ENCODE results near the gene QRICH2.
"Not testable (repeated sequence)": the region's sequence is repeated elsewhere in the genome, so short reads cannot be mapped to it uniquely, and the experiment has no call there.

QRICH2 gene, protein sequence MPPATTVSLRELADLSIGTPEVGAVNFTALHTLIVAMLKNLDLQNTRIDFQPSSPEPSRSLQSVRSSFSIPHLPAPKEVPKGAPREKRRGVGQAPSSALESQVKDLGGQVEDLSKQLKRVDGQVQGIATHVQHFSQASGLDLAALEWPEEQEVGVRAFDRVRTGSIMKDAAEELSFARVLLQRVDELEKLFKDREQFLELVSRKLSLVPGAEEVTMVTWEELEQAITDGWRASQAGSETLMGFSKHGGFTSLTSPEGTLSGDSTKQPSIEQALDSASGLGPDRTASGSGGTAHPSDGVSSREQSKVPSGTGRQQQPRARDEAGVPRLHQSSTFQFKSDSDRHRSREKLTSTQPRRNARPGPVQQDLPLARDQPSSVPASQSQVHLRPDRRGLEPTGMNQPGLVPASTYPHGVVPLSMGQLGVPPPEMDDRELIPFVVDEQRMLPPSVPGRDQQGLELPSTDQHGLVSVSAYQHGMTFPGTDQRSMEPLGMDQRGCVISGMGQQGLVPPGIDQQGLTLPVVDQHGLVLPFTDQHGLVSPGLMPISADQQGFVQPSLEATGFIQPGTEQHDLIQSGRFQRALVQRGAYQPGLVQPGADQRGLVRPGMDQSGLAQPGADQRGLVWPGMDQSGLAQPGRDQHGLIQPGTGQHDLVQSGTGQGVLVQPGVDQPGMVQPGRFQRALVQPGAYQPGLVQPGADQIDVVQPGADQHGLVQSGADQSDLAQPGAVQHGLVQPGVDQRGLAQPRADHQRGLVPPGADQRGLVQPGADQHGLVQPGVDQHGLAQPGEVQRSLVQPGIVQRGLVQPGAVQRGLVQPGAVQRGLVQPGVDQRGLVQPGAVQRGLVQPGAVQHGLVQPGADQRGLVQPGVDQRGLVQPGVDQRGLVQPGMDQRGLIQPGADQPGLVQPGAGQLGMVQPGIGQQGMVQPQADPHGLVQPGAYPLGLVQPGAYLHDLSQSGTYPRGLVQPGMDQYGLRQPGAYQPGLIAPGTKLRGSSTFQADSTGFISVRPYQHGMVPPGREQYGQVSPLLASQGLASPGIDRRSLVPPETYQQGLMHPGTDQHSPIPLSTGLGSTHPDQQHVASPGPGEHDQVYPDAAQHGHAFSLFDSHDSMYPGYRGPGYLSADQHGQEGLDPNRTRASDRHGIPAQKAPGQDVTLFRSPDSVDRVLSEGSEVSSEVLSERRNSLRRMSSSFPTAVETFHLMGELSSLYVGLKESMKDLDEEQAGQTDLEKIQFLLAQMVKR (N-terminal part only)

DNA sequence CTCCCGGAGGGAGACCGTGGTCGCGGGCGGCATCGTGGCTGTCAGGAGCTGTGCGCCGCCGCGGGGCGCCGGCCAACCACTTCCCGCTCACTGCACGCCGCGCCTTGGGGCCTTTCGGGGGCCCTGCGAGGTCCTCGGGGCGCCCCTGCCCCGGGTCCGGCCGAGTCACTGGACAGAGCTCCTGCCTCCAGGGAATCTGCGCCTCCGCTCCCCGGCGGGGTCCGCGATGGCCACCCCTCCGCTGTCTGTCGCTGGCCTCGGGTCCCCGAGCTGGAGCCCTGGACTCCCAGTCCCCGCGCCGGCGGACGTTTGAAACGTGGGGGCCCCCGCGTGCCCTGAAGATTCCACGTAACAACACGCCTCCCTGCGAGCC lies at the start of gene QRICH2:
Gene QRICH2, minus strand, starts transcription at position 311 of the 373 bp plus-strand sequence. Its CDS starts 278 bp downstream, at position 33.
- FAIRE-seq, result no peak

DNA sequence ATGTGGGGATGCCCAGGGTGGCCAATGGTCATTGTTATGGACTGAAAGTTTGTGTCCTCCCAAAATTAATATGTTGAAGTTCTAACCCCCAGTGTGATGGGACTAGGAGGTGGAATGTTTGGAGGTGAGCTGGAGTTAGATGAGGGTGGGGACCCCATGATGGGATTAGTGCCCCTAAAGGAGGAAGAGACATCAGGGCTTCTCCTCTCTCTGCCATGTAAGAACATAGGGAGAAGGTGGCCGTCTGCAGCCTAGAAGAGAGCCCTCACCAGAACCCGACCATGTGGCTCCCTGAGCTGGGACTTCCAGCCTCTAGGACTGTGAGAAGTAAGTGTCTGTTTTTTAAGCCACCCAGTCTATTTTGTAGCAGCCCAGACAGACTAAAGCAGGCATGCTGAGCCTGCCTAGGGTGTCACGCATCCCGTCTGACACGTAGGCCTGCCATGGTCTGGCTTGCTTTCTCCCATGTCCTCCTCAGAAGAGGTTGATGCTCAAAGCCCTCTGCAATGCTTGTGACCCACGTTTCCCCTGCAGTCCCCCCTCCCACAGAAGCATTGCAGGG lies 49.6 kb upstream of the QRICH2 start:
- no peak for FAIRE-seq
- DNase-seq (ENCODE audit: insufficient read length, low spot score), result no peak

More for the DNA sequence above, at the start of gene QRICH2:
- no peak for DNase-seq (ENCODE audit: insufficient read length, low spot score)

DNA sequence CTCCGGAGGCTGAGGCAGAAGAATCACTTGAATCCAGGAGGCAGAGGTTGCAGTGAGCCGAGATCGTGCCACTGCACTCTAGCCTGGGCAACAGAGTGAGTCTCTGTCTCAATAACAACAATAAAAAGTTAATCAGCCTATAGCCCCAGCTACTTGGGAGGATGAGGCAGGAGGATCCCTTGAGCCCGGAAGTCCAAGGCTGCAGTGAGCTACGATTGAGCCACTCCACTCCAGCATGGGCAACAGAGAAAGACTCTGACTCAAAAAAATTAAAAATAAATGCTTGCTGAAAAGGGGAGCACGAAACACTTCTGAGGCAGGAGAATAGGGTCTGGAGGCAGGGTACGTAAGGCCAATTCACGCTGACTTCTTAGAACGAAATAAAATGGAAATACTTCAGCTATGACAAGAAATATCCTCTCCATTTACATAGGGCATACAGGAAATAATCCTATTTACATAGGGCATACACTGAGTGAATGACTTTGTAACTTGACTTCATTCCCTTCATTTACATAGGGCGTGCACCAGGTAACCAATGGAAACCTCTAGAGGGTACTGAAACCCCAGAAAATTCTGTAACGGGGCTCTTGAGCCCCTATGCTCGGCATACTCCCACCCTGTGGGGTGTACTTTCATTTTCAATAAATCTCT lies 48.9 kb upstream of the QRICH2 start:
- FAIRE-seq (no peak), DNase-seq (ENCODE audit: insufficient read length, low spot score) (no peak)

DNA sequence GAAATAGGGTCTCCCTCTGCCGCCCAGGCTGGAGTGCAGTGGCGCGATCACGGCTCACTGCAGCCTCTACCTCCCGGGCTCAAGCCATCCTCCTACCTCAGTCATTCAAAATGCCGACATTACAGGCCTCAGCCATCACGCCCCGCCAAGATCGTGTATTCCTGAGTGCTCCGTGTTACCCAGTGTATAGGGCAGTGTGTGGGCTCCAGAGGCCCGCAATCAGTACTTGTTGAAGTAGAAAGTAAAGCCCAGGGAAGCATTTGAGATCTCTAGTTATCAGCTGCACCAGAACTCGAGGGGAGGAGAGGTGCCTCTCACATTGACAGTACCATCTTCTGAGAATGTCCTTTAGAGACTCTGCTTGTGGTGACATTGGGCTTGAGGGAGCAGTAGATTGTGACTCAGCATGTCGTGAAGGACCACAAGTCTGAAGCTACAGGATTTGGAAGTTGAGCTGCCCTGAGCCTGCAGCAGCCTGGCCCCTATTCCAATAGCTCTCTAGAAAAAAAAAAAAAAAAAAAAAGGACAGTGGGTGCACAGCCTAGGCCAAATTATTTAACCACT lies 46.8 kb upstream of the QRICH2 start:
- FAIRE-seq, result no peak
- DNase-seq (ENCODE audit: insufficient read length, low spot score), result no peak

DNA sequence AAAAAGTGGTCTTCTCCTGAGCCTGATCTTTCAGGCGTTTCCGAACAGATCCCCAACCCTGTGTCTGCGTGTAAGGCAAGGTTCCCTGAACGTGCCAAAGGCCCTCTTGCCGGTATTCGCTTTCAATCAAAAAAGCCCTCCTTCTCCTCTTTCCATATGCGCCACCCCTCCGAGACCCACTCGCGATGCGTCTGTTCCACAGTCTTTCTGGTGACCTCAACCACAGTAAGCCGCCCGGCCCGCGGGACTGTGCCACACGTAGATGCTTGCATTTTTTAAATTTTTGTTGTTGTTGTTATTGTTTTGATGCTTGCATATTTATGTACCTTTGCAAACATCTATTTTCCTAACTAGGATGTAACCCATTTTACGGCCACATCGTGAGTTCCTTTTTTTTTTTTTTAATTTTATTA lies 46.2 kb upstream of the QRICH2 start:
- DNase-seq (ENCODE audit: insufficient read length, low spot score) (no peak), FAIRE-seq (no peak)

DNA sequence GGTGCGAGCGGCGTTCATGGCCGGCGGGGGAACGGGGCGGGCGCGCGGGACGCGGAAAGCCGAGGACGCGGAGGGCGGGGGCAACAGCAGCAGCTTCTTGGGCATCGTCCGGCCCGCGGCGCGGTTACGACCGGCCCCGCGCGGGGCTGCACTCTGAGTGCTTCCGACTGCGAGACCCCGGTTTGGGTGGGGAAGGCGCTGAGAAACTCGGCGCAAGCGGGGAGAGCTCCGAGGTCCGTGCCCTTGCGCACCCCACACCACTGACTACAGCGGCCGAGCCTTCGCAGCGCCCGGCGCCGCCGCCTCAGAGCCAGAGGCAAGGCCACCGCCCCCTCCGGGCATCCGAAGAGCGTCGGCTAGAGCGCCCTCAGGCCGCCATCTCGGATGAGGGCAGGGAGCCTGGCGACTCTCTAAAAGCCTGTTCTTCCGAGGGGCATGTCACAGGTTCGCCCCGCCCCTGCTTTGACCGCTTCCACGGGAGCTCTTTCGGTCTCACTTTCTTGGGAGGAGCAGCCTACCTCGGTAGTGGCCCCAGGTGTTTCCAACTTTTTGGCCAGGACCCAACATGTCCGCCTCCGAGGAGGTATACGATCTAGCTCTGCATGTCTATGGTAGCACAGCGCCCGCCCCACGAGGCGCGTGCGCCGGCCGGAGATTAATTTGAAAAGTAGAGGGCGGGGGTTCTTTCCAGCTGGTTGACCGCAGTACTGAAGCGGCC lies 45.7 kb upstream of the QRICH2 start, which contains the start of gene PRPSAP1:
Gene PRPSAP1, minus strand, starts transcription at position 318 of the 718 bp plus-strand sequence. Its CDS starts 213 bp downstream, at position 105.
- FAIRE-seq, result peak; percentile 78

DNA sequence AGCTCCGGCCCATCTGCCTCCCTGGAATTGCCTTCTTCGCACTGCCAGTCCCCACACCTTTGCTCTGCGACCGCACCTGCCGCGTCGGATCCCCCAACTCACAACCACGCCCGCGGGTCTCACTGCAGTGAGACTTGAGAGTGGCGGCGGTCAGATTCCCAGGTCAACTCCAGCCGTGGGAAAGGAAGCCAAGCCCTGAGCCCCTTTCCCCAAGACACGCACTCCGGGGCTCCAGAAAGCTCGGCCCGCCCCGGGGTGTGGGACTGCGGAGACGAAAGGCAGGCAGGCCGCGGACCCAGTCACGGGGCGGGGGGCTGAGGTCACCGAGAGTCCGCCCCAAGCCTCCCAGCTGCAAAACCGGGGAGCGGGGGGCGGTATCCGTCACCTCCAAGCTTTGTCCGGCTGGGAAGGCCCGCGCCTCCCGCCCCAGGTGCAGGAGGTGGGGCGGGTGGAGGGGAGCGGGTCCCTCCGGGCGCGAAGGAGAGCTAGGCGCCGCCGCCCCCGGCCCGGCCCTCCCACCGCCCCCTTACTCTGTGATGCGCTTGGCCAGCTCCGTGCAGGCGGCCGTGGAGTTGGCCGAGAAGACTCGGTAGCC lies 45.0 kb upstream of the QRICH2 start:
- DNase-seq (ENCODE audit: insufficient read length, low spot score), result peak; percentile 56
- no peak for FAIRE-seq

More for the DNA sequence above, 45.7 kb upstream of the QRICH2 start, which contains the start of gene PRPSAP1:
- DNase-seq (ENCODE audit: insufficient read length, low spot score), result peak; percentile 97

DNA sequence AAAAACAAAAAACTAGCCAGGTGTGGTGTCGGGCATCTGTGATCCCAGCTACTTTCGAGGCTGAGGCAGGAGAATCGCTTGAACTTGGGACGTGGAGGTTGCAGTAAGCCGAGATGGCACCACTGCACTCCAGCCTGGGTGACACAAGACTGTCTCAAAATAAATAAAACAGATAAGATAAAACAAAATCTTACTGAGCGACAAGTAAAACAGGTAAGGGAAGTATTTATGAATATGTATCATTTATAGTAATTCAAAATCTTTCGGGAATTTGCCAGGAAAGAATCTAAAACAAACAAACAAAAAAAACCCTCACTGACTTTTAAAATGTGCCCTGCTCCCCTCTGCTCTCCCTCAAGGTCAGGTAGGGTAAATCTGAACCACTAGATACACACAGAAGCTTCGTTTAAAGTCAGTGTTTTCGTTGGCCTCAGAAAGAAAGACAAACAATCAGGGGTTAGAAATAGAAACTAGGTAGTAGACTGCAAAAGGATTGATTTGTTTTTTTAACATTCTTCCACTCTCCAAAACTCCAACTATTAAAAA lies 43.5 kb upstream of the QRICH2 start:
- FAIRE-seq, result no peak

DNA sequence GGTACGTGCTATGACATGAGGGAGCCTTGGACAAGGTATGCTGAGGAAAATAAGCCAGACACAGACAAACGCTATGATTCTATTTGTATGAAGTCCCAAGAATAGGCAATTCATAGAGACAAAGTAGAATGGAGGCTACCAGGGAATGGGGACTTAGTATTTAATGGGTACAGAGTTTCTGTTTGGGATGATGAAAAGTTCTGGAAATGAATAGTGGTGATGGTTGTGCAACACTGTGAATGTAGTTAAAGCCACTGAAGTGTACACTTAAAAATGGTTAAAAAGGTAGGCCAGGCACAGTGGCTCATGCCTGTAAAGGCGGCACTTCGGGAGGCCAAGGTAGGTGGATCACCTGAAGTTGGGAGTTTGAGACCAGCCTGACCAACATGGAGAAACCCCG lies 42.4 kb upstream of the QRICH2 start:
- FAIRE-seq (no peak), DNase-seq (ENCODE audit: insufficient read length, low spot score) (no peak)

More for the DNA sequence above, 43.5 kb upstream of the QRICH2 start:
- DNase-seq (ENCODE audit: insufficient read length, low spot score), result no peak

DNA sequence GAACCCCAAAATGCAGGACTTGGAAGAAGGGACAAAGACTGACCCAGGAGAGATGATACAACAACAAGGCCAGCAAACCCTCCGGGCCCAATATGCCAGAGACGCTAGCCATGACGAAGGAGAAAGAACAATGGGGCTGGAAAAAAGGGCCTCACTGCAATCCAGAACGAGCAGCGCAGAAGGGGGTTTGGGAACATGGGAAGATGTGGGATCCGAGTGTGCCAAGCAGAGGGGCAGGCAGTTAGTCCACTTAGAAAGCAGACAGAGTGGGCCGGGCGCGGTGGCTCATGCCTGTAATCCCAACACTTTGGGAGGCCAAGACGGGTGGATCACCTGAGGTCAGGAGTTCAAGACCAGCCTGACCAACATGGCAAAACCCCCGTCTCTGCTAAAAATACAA lies 38.9 kb upstream of the QRICH2 start:
- DNase-seq (ENCODE audit: insufficient read length, low spot score); FAIRE-seq: not testable (repeated sequence)

DNA sequence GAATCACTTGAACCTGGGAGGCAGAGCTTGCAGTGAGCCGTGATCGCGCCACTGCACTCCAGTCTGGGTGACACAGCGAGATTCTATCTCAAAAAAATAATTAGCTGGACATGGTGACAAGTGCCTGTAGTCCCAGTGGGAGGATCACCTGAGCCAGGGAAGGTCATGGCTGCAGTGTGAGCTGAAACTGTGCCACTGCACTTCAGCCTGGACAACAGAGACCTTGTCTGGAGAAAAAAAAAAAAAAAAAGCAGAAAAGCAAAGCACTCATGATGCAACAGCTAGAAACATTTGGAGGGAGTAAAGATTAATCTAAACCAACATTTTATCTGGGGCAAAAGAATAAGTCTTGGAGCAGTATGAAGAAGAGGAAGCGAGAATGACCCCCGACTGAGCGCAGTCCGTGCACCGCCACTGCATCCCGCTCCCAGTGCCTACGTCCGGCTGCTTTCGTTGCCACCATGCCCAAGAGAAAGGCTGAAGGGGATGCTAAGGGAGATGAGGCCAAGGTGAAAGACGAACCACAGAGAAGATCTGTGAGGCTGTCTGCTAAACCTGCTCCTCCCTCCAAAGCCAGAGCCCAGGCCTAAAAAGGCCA lies 37.4 kb upstream of the QRICH2 start:
- no peak for DNase-seq (ENCODE audit: insufficient read length, low spot score)
- FAIRE-seq, result no peak

DNA sequence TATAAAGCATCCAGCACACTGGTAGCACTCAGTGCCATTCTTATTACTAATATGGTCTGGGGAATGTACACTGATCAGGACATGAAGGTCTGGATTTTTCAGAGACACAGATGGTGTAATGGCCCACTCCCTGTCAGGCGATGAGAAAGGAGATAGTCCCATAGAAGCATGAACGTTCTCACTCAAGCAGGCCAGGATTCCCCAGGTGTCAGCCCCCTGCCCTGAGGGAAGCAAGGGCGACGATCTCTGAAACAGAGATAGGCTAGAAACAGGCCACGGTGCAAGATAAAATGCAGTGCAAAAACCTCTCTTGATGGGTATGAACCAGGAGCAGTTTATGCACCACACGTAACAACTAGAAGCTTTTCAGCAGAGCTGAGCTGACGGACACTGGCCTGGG lies 35.0 kb upstream of the QRICH2 start:
- no peak for FAIRE-seq
- no peak for DNase-seq (ENCODE audit: insufficient read length, low spot score)

DNA sequence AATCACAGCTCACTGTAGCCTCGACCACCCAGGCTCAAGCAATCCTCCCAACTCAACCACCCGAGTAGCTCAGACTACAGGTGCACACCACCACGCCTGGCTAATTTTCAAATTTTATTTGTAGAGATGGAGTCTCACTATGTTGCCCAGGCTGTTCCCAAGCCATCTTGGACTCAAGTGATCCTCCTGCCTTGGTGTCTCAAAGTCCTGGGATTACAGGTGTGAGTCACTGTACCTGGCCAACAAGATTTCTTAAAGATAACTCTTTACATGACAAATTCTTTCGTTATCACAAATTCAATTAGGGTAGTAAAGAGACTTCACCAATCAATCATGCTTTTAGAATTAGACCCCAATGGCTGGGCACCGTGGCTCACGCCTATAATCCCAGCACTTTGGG lies 33.2 kb upstream of the QRICH2 start:
- FAIRE-seq (no peak), DNase-seq (ENCODE audit: insufficient read length, low spot score) (no peak)

DNA sequence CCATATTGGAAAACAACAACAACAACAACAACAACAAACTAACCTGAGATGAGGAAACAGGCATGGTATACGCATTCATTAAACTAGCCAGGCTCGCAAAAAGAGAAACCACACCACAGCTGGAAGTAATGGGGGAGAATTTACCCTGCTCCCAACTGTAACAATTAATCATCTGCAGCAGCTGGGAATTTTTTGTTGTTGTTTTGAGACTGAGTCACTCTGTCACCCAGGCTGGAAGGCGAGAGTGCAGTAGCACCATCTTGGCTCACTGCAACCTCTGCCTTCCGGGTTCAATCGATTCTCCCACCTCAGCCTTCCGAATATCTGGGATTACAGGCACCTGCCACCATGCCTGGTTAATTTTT lies 29.3 kb upstream of the QRICH2 start:
- DNase-seq (ENCODE audit: insufficient read length, low spot score) (no peak), FAIRE-seq (no peak)

DNA sequence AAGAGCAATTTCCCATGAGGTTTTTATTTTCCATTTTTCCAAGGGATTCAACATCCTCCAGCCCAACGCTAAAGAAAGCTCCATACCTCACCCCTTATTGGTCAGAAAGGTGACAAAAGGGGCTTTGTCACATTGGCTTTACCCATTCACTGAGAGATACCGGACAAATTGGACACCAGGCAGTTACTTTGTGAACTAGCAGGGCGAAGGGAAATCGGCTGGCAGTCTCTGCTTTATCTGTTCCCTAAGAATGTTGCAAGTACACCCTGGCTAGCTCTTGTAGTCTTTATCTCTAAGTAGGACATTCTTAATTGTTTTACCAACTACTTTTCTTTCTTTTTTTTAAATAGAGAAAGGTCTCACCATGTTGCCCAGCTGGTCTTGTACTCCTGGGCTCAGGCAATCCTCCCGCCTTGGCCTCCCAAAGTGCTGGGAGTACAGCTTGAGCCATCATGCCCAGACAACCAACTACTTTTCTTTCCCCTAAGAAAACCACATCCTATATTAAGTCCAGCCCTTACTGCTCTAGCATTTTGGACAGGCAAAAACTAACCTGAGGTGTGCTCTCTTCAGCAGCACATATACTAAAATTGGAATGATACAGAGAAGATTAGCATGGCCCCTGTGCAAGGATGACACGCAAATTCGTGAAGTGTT lies 28.8 kb upstream of the QRICH2 start:
- FAIRE-seq, result no peak
- no peak for DNase-seq (ENCODE audit: insufficient read length, low spot score)

DNA sequence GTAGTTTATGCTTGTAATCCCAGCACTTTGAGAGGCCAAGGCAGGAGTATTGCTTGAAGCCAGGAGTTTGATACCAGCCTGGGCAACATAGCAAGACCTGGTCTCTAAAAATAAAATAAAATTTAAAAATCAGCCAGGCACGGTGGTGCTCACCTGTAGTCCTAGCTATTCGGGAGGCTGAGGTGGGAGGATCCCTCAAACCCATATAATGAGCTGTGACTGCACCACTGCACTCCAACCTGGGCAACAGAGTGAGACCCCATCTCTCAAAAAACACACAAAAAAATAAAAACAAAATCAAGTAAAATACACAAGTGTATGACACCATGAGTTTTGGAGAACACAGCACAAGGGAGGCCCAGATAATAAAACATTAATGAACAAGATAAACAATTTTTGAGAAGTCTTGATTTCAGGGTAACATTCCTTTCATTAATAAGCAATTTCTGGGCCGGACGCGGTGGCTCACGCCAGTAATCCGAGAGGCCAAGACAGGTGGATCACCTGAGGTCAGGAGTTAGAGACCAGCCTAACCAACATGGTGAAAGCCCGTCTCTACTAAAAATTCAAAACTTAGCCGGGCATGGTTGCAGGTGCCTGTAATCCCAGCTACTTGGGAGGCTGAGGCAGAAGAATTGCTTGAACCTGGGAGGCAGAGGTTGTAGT lies 27.8 kb upstream of the QRICH2 start:
- FAIRE-seq, result no peak

More for the DNA sequence above, 27.8 kb upstream of the QRICH2 start:
- DNase-seq (ENCODE audit: insufficient read length, low spot score), result no peak
